Measurements from ENCODE around the gene SYNGAP1.
"Not testable (repeated sequence)": the region's sequence is repeated elsewhere in the genome, so short reads cannot be mapped to it uniquely, and the experiment has no call there.

The SYNGAP1 gene

DNA sequence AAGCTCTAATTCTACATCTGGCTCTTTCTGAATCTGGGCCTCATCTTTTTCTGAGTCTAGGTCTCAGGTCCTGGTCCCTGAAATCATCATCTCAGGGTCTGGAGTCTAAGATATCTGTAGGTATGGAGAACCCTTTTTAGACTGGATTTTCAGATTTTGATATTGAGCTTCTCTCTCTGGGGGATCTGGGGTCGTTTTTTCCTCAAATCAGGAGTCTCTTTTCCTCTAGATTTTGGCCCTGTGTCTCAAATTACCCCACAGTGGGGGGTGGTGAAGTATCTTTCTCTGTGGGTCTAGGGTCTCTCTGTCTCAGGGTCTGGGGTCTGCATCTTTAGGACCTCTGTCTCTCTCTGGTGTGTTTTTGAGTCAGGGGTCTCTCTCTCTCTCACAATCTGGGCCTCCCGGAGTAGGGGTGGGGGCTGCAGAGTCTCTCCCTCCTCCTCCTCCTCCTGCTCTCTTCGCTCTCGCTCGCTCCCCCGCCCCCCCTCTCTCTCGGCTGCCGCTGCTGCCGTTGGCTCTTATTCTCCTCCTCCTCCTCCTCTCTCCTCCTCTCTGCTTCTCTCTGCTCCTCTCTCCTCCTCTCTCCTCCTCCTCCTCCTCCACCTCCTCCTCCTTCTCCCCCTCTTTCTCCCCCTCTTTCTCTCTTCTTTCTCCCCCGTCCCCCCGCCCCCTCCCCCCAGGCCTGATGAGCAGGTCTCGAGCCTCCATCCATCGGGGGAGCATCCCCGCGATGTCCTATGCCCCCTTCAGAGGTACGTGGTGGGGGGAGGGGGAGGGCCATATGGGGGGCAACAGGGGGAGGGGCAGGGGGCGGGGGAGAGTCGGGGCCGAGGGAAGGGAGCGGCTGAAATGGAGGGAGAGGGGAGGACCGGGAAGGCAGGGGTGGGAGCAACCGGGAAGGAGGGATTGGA lies at the start of gene SYNGAP1:
Gene SYNGAP1 (plus strand): TSS at position 486 of the 911 bp plus-strand sequence. CDS start 200 bp downstream, at position 686.
- no peak for DNase-seq (ENCODE audit: low read depth)

DNA sequence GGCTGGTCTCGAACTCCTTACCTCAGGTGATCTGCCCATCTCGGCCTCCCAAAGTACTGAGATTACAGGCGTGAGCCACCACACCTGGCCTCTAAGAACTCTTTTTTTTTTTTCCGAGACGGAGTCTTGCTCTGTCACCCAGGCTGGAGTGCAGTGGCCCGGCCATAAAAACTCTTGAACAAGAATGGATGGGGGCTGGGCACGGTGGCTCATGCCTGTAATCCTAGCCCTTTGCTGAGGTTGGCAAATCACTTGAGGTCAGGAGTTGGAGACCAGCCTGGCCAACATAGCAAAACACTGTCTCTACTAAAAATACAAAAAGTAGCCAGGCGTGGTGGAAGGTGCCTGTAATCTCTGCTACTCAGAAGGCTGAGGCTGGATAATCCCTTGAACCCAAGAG lies 48.0 kb upstream of the SYNGAP1 start:
- not testable (repeated sequence) for DNase-seq (ENCODE audit: low read depth)

DNA sequence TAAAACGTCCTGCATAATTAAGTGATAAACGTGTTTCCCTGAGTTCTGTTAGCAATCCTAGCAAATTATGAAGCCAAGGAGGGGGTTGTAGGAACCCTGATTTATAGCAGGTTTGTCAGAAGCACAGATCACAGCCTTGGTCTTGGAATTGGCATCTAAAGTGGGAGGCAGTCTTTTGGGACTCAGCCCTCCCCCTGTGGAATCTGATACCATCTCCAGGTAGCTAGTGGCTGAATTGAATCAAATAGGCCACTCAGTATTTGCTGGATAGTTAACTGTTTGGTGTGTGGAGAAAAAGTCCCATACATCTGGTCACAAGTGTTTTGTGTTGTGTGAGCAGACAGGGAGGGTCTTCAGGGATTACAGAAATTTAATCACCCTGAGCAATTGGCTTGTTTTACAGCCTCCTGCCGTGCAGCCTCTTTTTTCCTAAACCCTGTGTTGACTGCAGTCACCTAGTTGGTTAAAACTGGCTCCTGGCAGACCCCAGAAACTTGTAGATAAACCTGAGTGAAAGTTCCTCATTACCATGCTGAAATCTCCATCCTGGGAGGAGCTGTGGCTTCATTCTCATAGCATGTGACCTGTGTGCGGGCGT lies 47.2 kb upstream of the SYNGAP1 start:
- DNase-seq (ENCODE audit: low read depth): no peak

DNA sequence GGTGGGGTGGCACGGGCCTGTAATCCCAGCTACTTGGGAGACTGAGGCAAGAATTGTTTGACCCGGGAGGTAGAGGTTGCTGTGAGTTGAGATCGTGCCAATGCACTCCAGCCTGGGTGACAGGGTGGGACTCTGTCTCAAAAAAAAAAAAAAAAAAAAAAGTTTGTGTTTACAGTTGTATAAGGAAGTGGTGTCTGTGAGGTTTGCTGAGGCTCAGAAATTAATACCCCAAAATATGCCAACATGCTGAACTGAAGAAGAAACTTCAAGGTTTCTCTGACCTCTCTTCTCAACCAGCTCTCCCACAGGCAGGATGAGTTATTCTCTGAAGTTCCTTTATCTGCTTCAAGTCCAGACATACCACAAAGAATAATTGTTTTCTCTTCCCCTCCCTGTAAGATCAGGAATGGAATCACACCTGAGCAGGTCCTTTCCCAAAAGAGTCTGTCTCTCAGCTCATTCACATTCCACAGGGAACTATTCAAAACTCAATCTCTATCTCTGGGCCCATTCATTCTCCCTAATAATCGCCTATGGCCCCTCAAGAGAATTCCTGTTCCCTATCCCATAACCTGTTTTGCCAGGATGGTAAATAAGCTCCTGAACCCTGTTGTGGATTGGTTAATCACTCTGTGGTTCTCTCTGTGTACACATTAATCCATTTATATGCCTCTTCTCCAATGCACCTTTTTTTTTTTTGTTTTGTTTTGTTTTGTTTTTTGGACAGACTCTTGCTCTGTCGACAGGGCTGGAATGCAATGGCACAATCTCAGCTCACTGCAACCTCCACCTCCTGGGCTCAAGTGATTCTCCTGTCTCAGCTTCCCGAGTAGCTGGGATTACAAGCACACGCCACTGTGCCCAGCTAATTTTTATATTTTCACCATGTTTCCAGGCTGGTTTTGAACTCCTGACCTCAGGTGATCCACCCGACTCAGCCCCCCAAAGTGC lies 45.6 kb upstream of the SYNGAP1 start:
- DNase-seq (ENCODE audit: low read depth): no peak

DNA sequence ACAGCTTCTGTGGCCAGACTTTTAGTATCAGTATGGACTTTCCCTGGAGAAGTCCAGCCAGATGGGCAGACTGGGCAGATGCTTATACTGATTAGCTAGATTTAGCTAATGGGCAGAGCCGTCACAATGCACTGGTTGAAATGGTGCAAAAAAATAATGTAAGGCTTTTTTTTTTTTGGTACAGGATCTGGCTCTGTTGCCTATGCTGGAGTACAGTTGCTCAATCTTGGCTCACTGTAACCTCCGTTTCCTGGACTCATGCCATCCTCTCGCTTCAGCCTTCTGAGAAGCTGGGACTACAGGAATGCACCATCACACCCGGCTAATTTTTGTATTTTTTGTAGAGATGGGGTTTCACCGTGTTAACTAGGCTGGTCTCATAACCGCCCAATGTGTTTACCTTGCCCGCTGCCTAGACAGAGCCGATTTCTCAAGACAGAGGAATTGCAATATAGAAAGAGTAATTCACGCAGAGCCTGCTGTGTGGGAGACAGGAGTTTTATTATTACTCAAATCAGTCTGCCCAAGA lies 44.7 kb upstream of the SYNGAP1 start:
- peak; percentile 57 for DNase-seq (ENCODE audit: low read depth)

DNA sequence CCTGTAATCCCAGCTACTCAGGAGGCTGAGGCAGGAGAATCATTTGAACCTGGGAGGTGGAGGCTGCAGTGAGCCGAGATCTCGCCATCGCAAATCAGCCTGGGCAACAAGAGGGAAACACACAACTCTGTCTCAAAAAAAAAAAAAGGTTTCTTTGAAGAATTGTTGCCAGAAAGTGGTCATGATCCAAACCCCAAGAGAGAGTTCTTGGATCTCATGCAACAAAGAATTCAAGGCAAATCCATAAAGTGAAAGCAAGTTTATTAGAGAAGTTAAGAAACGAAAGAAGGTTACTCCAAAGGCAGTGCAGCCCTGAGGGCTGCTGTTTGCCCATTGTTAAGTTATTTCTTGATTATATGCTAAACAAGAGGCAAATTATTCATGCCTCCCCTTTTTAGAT lies 42.7 kb upstream of the SYNGAP1 start:
- DNase-seq (ENCODE audit: low read depth): no peak

DNA sequence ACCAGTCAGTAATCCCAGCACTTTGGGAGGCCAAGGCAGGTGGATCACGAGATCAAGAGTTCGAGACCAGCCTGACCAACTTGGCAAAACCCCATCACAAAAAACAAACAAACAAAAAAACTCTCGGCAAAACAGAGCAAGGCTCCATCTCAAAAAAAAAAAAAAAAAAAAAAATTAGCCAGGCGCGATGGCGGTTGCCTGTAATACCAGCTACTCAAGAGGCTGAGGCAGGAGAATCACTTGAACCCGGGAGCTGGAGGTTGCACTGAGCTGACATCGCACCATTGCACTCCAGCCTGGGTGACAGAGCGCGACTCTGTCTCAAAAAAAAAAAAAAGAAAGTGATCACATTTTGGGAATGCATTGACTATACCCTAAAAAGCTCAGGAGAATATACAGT lies 40.7 kb upstream of the SYNGAP1 start:
- DNase-seq (ENCODE audit: low read depth): not testable (repeated sequence)

DNA sequence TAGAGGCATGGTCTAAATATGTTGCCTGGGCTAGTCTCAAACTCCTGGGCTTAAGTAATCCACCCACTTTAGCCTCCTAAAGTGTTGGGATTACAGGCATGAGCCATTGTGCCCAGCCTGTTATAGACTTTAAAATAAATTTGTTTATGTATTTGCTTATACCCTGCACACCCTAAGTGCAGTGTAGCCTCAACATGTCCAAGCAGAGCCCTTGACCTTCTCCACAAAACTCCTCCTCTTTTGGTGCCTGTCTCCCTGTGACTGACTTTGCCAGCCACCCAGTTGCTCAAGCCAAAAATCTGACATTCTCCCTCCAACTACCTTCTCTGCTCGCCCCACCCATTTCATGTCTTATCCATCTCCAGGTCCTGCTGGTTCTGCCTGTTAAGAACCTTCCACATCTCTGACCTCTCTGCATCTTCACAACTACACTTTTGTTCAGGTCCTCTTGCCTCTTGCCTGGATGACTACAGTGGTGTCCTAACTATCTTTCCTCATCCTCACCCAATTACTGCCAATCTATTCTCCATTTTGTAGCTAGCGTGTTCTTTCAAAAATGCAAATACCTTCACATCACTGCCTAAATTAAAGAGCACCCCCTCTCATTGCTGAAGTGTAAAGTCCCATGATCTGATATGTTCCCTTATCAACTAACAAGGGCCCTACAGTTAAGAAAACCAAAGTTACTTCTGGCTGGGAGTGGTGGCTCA lies 39.4 kb upstream of the SYNGAP1 start:
- no peak for DNase-seq (ENCODE audit: low read depth)

DNA sequence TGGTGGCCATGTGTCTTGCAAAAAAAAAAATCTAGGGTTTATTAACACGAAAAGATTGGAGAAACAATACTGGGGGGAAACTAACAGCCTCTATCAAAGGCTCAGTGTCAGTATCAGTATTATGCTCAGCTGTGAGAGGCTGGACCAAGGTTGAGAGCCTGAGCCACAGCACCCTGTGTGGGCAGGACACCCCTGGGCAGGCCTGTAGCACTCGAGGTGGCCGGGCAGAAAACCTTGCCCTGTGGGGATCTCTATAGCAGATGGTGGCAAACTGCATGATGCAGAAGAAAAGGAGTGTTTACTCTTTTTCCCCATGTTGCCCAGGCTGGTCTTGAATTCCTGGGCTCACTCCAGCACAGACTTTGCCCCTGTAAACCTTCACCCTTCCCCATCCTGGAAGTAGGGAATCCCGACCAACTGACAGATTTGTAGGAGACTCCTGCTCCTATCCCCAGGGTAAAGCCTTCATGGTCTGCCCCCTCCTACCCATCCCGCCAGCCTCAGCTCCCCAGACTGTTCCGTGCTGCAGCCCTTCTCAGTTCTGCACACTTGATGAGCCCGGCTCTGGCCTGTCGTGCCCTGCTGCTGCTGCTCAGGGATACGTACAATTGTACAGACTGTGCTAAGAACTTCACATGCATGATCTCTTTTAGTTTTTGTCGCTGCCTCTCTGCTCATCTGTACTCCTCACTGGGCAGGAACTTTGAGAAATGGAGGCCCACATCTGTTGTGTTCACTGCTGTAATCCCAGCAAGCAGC lies 36.3 kb upstream of the SYNGAP1 start:
- DNase-seq (ENCODE audit: low read depth): no peak

DNA sequence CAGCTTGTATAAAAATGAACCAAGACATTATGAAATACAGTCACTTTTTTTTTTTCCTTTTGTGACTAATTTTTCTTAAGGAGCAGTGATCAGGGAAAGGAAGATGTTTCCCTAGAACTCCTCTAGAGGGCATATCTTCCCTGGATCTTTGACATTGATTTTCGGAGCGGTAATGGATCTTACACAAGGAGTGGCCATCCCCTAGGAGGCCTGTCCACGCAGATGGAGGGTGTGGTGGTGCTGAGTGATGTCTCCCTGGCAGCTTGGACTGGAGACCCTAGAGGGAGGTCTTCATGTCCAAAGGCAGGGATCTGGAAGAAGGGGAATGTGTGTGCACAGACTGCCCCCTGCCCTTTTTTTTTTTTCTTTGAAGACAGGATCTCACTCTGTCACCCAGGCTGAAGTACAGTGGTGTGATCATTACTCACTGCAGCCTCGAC lies 35.3 kb upstream of the SYNGAP1 start:
- DNase-seq (ENCODE audit: low read depth): peak; percentile 35

DNA sequence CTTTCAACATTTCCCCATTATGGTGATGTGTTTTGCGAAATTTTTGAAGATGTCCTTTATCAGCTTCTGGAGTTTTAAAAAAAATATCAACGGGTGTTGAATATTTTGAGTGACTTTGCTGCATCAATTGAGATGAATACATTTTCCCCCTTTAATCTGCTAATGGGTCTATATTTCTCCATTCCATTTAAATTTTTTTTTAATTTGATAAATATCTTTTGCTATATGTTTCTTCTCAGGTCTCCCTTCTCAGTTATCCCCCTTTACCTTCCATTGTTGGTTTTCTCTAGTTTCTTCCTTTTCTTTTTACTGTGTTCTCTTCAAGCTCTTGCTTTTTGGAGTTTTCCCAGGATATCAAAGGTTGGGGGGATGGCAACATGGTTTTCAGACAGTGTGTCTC lies 29.7 kb upstream of the SYNGAP1 start:
- DNase-seq (ENCODE audit: low read depth): no peak

DNA sequence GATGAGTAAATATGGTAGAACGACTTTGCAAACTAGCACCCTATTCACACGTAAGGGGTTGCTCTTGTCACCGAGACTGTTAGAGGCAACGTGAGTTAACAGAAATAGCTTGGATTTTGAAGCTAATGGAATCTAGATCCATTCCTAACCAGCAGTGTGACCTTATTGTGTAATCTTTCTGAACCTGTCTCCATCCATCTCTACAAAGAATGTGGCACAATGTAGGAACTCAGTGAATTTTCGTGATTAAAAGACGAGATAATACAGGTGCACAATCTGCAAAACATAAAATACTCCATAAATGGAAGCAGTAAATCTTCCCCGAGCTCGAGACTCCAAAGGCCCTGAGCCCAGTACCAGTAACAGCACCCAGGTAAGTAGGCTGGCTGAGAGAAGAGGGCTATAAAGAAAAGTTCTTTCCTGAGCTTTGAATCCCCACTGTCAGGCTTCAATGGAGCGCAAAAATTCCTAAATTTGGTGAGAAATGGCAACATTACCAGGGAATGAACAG lies 29.0 kb upstream of the SYNGAP1 start:
- no peak for DNase-seq (ENCODE audit: low read depth)

DNA sequence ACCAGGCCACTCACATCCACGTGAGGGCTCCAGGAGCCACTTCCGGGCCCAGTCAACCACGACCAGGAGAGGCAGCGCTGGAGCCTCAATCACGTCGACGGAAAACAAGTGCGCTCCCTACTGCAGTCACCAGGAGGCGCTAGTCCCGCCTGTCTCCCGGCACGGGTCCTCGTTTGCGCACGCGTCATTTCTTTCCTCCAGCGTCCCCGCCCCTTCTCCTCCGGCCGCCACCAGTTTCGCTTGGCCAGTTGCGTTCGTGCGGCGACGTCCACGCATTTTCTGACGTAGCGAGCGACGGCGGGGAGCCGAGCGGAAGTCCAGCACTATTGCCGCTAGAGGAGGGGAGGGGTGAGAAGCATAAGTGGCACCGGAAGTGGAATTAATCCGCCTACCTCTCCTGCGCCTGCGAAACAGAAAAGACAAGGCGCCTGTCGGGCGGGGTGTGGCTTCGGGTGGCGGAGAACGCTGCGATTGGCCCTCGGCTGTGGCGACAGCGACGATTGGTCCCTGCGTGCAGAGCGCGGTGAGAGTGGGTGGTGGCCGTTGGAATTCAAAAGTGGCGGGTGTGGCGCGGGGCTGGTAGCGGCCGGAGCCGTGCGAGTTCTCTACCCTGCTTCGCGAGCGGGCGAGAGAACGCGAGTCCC lies 28.5 kb upstream of the SYNGAP1 start, which contains the start of gene KIFC1:
Gene KIFC1 (plus strand): TSS at position 546 of the 644 bp plus-strand sequence. CDS start 163 bp downstream, outside the sequence.
- peak; percentile 98 for DNase-seq (ENCODE audit: low read depth)

DNA sequence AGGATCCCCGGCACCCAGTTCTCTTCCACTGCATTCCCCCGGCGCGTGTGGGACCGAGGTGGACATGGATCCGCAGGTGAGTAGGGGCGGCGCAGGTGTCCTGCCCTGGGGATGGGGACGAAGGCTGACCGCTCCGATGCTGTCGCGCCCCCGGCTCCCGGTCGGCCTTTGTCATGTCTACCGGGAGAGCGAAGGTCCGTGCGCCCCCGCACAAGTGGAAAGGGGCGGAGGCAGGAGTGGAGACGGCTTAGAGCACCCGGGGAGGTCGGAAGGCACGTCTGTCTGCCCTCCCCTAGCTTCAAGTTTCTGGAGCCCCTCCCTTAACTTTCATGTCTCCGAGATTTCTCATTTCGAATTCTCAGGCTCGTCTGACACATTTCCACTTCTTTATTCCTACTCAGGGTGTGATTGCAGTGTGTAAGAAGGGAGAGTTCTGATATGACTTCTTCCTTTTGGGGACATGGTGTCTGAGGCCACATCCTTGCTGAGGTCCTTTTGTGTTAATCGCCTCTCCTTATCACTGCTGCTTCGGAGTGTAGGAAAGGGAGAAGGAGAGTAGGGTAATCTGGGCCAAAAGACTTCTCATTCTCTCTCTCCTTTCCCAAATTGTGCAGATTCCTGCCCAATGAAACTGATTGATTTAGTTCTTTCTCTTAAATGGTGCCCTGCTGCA lies 27.8 kb upstream of the SYNGAP1 start:
- no peak for DNase-seq (ENCODE audit: low read depth)

DNA sequence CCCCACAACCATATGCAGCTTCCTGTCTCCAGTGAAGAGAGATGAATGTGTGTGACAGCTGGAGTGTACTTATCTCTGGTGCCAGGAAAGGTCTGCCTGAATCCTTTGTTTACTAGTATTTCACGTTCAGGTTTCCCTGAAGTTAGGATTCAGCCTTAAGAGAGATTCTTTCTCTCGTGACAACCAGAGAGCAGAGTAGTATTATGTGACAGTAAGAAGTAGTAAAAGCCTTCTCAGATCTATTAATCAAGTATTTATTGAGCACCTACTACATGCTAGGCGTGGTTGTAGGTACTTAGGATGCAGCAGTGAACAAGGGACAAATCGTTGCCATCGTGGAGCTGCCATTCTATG lies 27.3 kb upstream of the SYNGAP1 start:
- DNase-seq (ENCODE audit: low read depth): no peak

DNA sequence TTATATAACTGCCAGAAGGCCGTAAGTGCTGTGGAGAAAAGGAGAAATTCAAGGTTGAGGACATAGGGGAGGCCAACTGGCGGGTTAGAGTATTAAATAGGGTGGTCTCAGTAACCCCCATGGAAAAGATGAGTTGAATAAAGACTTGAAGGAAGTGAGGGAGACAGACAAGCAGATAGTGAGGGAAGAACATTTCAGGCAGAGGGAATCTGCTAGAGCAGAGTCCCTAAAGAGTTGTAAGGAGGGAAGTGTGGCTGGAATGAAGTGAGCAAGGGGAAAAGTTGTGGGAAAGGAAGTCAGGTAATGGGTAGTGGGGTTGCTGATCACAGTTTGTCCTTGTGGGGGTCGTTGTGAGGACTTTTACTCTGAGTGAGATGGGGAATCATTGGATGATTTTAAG lies 26.9 kb upstream of the SYNGAP1 start:
- DNase-seq (ENCODE audit: low read depth): no peak

DNA sequence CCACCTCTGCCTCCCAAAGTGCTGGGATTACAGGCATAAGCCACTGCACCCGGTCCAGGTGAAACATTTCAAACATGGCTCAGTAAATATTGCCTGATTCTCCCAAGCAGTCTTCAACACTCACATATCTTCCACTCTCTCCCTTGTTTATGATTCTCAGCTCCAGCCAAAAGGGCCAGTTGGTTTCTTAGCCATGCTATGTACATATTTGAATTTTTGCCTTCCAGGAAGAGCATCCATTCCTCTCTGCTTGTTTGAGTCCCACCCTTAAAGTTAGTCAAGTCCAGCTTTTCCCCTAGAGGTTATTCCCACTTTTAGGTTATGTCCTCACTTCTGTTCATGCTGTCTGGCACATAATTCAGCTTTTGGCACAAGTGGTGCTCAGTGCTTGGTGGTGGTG lies 22.3 kb upstream of the SYNGAP1 start:
- no peak for DNase-seq (ENCODE audit: low read depth)

DNA sequence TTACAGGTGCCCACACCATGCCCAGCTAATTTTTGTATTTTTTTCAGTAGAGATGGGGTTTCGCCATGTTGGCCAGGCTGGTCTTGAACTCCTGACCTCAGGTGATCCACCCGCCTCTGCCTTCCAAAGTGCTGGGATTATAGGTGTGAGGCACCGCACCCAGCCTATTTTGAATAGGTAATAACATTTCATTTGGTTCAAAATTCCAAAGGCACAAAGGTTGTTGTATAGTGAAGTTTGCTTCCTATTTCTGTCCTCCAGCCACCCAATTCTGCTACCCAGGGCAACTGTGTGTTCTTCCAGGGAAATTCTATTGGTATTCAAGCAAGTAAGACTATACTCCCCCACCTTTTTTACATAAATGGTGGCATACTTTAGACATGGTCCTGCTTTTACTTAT lies 21.3 kb upstream of the SYNGAP1 start:
- DNase-seq (ENCODE audit: low read depth): not testable (repeated sequence)

DNA sequence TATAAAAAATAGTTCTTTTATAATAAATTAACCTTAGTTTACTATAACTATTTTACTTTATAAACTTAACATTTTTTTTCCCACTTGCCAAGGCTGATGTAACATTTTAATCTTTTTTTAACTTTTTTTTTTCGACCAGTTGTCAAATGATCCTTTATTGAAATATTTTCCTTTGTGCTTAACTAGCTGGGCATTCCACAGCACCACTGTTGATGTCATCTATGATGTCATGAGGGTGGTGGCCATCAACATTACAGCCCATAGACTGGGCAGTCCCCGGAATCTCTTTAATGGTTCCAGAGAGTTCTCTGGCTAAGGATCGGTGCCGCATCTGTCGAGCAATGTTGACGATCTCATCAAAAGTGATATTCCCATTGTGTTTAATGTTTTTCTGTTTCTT lies 20.0 kb upstream of the SYNGAP1 start:
- DNase-seq (ENCODE audit: low read depth): not testable (repeated sequence)
